ENCODE results near the gene HS6ST2. TPM values are rescaled to one million over a fixed set of nuclear protein-coding genes. Genes with fewer than 3 reads are reported as not detected.

The HS6ST2 gene
- total and polyA plus RNA-seq, 9 of the 15 experiments (the other 6 are each of a cell fraction or from before 2014, with no cell fraction given), result not detected

DNA sequence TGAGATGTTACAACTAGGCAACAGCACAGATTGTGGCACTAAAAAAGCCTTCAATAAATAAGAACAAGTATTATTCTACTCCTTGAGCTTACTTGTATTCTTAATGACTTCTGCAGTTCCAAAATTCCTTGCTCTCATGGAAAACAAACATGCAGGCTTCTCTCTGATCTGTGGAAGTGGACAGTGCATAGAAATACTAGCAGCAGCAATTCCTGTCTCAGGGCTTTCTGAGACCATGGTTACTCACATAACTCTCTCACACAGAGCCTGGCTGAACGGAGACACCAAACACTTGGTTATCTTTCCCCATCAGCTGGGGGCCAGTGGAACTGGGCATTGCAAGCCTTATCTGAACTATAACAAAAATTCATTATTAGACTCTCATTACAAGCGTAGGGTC, 32.4 kb upstream of the HS6ST2 start (continued):
- TF ChIP-seq FOXP1 (CRISPR knock-in tag; IDR thresholded peaks at IDR 0.05) (no peak), SIRT6 (IDR thresholded peaks at IDR 0.05; ENCODE audit: low read depth, low read length) (no peak), JUN (IDR thresholded peaks at IDR 0.05; ENCODE audit: borderline replicate concordance, low read depth, low read length) (no peak), JUN (CRISPR knock-in tag; IDR thresholded peaks at IDR 0.05; ENCODE audit: borderline replicate concordance) (no peak), NCOA4 (IDR thresholded peaks at IDR 0.05; ENCODE audit: partially characterized antibody) (no peak), ZFP36 (IDR thresholded peaks at IDR 0.05; ENCODE audit: low read depth, low read length, partially characterized antibody) (no peak)

GRCh38 chrX:132986556-132986955, 28.1 kb upstream of the HS6ST2 start:
- no peaks in the 10 kb centered on the region for H3K4me1 ChIP-seq (replicated peaks in 1 of 2; ENCODE audit: control insufficient read depth in 2 of 2, insufficient read depth in 2 of 2, low read length in 2 of 2)
- H3K79me2 ChIP-seq (ENCODE audit: control insufficient read depth, insufficient read depth, low read length), result no peaks in the 10 kb centered on the region
- no TSS peak for BruUV-seq (replicated peaks)
- no peak for TF ChIP-seq KDM2B (CRISPR knock-in tag; IDR thresholded peaks at IDR 0.05)
- TF ChIP-seq, protein P1, sequence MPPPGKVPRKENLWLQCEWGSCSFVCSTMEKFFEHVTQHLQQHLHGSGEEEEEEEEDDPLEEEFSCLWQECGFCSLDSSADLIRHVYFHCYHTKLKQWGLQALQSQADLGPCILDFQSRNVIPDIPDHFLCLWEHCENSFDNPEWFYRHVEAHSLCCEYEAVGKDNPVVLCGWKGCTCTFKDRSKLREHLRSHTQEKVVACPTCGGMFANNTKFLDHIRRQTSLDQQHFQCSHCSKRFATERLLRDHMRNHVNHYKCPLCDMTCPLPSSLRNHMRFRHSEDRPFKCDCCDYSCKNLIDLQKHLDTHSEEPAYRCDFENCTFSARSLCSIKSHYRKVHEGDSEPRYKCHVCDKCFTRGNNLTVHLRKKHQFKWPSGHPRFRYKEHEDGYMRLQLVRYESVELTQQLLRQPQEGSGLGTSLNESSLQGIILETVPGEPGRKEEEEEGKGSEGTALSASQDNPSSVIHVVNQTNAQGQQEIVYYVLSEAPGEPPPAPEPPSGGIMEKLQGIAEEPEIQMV (tag; conservative IDR thresholded peaks at IDR 0.05; ENCODE audit: low read depth), result no peak
- no peak for TF ChIP-seq SIN3B (IDR thresholded peaks at IDR 0.05; ENCODE audit: low read depth)
- TF ChIP-seq TAF9B (IDR thresholded peaks at IDR 0.05; ENCODE audit: partially characterized antibody), result no peak
- no peak for TF ChIP-seq CBFA2T3 (IDR thresholded peaks at IDR 0.05)
- TF ChIP-seq HNRNPL (IDR thresholded peaks at IDR 0.05; ENCODE audit: low read depth, low read length), result no peak
- no peak for TF ChIP-seq ZBTB17 (CRISPR knock-in tag; IDR thresholded peaks at IDR 0.05)
- TF ChIP-seq, protein P2, sequence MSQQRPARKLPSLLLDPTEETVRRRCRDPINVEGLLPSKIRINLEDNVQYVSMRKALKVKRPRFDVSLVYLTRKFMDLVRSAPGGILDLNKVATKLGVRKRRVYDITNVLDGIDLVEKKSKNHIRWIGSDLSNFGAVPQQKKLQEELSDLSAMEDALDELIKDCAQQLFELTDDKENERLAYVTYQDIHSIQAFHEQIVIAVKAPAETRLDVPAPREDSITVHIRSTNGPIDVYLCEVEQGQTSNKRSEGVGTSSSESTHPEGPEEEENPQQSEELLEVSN (IDR thresholded peaks at IDR 0.05; ENCODE audit: borderline replicate concordance in 1 of 2, extremely low read depth in 1 of 2, insufficient read depth in 1 of 2, insufficient read length in 1 of 2, low read depth in 1 of 2, low read length in 1 of 2, poor library complexity in 1 of 2, severe bottlenecking in 1 of 2), result no peak
- TF ChIP-seq, protein P3, sequence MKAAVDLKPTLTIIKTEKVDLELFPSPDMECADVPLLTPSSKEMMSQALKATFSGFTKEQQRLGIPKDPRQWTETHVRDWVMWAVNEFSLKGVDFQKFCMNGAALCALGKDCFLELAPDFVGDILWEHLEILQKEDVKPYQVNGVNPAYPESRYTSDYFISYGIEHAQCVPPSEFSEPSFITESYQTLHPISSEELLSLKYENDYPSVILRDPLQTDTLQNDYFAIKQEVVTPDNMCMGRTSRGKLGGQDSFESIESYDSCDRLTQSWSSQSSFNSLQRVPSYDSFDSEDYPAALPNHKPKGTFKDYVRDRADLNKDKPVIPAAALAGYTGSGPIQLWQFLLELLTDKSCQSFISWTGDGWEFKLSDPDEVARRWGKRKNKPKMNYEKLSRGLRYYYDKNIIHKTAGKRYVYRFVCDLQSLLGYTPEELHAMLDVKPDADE (conservative IDR thresholded peaks at IDR 0.05; ENCODE audit: control insufficient read depth, low read depth, low read length), result no peak
- no peak for TF ChIP-seq CREB3L1 (IDR thresholded peaks at IDR 0.05; ENCODE audit: borderline replicate concordance, low read depth)
- no peak for TF ChIP-seq HNRNPLL (IDR thresholded peaks at IDR 0.05; ENCODE audit: low read depth, low read length, poor library complexity, severe bottlenecking)
- no peak for TF ChIP-seq RUNX1 (IDR thresholded peaks at IDR 0.05; ENCODE audit: low read depth)
- ChIA-PET CTCF (ENCODE audit: low intra/inter-chr PET ratio) (no interaction called here), POLR2A (no interaction called here)
- no peaks in the 10 kb centered on the region for H3K36me3 ChIP-seq (ENCODE audit: control insufficient read depth, insufficient read depth, low read length)
- H3K27me3 ChIP-seq (ENCODE audit: control insufficient read depth in 2 of 2, insufficient read depth in 2 of 2, low read length in 2 of 2), result no peaks in the 10 kb centered on the region
- no peaks in the 10 kb centered on the region for H3K9me3 ChIP-seq (replicated peaks; ENCODE audit: control insufficient read depth, insufficient read depth, low read depth, low read length)
- H3K4me3 ChIP-seq, result no peak overlapping the region
- H3K9me1 ChIP-seq (ENCODE audit: control insufficient read depth, insufficient read depth, low read length), result no peaks in the 10 kb centered on the region
- in situ Hi-C loops (cut with MboI) (loop anchor here (5.0 to 25.0 kb wide), 2 partner anchors 676 to 1154 kb away; no protein-coding TSS in a partner anchor), intact Hi-C loops (cut with micrococcal nuclease) (no loop called here)
- H4K20me1 ChIP-seq (replicated peaks; ENCODE audit: control insufficient read depth, insufficient read depth, low read length), result no peaks in the 10 kb centered on the region
- ATAC-seq (no peak), DNase-seq (ENCODE audit: extremely low read depth in 1 of 4, low spot score in 3 of 4) (no peak), FAIRE-seq (no peak)
- no peak overlapping the region for H3K27ac ChIP-seq (ENCODE audit: extremely low read depth, low read depth, low read length)
- H3K4me2 ChIP-seq (ENCODE audit: insufficient read depth, low read length), result no peak overlapping the region
- H2AFZ ChIP-seq (ENCODE audit: low read depth, low read length), result no peak overlapping the region
- no peak overlapping the region for H3K9ac ChIP-seq (ENCODE audit: insufficient read depth in 1 of 2, low read depth in 2 of 2, low read length in 2 of 2)

Data from K562 (cell line).